B cell (primary cell): ENCODE results near the gene NAA80.

ENCODE experiments used
- EZH2 ChIP-seq: IDR thresholded peaks from 2 replicates; pipeline ENCODE4 v1.6.1; 2012; ENCODE audit warnings: borderline replicate concordance, low read depth, mild to moderate bottlenecking, moderate library complexity, low read length; ENCODE audit not compliant: insufficient read depth, poor library complexity, severe bottlenecking
- TF ChIP-seq, protein P1 (sequence below): fragments of 200-600 bp; IDR thresholded peaks from one replicate; pipeline ENCODE4 v1.8.0; 2022; ENCODE audit warnings: antibody characterized with exemption, mild to moderate bottlenecking

DNA sequence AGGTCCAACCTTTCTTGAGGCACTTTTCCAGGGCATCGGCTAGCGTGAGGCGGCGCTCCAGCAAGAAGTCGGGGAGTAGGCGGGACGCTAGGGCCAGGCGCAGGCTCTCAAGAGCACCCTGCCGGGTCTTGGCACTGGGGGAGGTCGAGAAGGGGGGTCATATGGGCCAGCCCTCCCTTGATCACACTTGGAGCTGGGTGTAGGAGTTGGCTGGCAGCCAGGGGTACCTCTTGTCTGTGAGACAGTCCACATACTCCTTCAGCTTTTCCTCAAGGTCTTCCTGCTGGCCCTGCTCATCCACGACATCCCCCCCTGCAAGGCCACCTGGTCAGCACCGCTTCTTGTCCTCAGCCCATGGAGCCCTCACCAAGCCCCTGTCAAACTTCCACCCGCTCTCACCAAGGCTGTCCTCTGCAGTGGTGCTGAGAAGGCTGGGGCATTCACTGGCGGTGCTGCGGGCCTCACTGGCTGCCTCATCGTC, 9.0 kb downstream of the NAA80 start:
- TF ChIP-seq, protein P1, sequence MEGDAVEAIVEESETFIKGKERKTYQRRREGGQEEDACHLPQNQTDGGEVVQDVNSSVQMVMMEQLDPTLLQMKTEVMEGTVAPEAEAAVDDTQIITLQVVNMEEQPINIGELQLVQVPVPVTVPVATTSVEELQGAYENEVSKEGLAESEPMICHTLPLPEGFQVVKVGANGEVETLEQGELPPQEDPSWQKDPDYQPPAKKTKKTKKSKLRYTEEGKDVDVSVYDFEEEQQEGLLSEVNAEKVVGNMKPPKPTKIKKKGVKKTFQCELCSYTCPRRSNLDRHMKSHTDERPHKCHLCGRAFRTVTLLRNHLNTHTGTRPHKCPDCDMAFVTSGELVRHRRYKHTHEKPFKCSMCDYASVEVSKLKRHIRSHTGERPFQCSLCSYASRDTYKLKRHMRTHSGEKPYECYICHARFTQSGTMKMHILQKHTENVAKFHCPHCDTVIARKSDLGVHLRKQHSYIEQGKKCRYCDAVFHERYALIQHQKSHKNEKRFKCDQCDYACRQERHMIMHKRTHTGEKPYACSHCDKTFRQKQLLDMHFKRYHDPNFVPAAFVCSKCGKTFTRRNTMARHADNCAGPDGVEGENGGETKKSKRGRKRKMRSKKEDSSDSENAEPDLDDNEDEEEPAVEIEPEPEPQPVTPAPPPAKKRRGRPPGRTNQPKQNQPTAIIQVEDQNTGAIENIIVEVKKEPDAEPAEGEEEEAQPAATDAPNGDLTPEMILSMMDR = no peak
- TF ChIP-seq EZH2 = no peak
